GM12892 (cell line): ENCODE results near the gene CUL9.

Source experiments
- POLR2A ChIP-seq: IDR thresholded peaks from 2 replicates; pipeline ENCODE4 v1.6.1; 2011; ENCODE audit warnings: low read depth, low read length, control low read depth
- POLR2AphosphoS5 ChIP-seq: IDR thresholded peaks from 2 replicates; pipeline ENCODE4 v1.6.1; 2011; ENCODE audit warnings: low read depth, low read length, control low read depth
- TAF1 ChIP-seq: IDR thresholded peaks from 2 replicates; pipeline ENCODE4 v1.6.1; 2011; ENCODE audit warnings: low read depth, mild to moderate bottlenecking, control low read depth, low read length, borderline replicate concordance

- TF ChIP-seq POLR2AphosphoS5 = no peak
- no peak for TF ChIP-seq POLR2A
- no peak for TF ChIP-seq TAF1
Measured at GRCh38 chr6:43186019-43186418, 4.0 kb downstream of the CUL9 start.
